ENCODE measurements around the gene C1R. TPM values are rescaled to one million over a fixed set of nuclear protein-coding genes. Genes with fewer than 3 reads are reported as not detected.
"Not testable (repeated sequence)": the region's sequence is repeated elsewhere in the genome, so short reads cannot be mapped to it uniquely, and the experiment has no call there.

Gene C1R
- total RNA-seq, 1 experiment from 2014 or later = 11.5 TPM

DNA sequence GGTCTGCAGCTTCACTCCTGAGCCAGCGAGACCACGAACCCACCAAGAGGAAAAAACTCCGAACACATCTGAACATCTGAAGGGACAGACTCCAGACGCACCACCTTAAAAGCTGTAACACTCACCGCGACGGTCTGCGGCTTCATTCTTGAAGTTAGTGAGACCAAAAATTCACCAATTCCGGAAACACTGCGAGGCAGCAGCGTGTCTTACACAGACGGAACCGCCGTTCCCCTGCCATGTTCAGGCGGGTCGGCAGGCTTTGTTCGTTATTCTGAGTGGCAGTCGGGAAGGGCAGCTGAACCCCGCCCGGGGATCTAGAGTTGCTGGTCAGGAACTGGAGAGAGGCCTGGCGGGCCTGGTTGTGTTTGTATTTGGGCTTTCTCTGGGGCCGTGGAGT is 53.7 kb downstream of the C1R start:
- no peak for TF ChIP-seq CTCF (conservative IDR thresholded peaks at IDR 0.05)

DNA sequence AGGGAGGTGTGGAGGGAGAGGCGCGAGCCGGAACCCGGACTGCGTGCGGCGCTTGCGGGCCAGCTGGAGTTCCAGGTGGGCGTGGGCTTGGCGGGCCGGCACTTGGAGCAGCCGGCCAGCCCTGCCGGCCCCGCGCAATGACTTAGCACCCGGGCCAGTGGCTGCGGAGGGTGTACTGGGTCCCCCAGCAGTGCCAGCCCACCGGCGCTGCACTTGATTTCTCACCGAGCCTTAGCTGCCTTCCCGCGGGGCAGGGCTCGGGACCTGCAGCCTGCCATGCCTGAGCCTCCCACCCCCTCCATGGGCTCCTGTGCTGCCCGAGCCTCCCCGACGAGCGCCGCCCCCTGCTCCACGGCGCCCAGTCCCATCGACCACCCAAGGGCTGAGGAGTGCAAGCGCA is 54.8 kb downstream of the C1R start:
- H2BK15ac ChIP-seq (ENCODE audit: low read depth, low read length) = not testable (repeated sequence)

More for the DNA sequence above, 53.7 kb downstream of the C1R start:
- no peaks in the 10 kb centered on the region for H3K79me2 ChIP-seq (ENCODE audit: insufficient read depth, low read length)
- no peaks in the 10 kb centered on the region for H3K79me1 ChIP-seq (ENCODE audit: insufficient read depth, low read depth, low read length, poor library complexity, severe bottlenecking)
- no peaks in the 10 kb centered on the region for H4K20me1 ChIP-seq (ENCODE audit: control insufficient read depth, insufficient read depth, insufficient read length)
- no peak overlapping the region for H3K27ac ChIP-seq (ENCODE audit: insufficient read length, low read depth, low read length)
- H4K91ac ChIP-seq (ENCODE audit: insufficient read length, low read depth, low read length) = no peak overlapping the region
- H3K14ac ChIP-seq (ENCODE audit: insufficient read depth, low read length) = no peak overlapping the region
- no peak overlapping the region for H3K9ac ChIP-seq (ENCODE audit: extremely low read depth, insufficient read length, low read length)
- H4K5ac ChIP-seq (ENCODE audit: insufficient read length, low read depth, low read length) = no peak overlapping the region
- DNase-seq = no peak
- no peak overlapping the region for H2BK120ac ChIP-seq (ENCODE audit: low read depth, low read length, poor library complexity, severe bottlenecking)
- no peak overlapping the region for H3K18ac ChIP-seq (ENCODE audit: insufficient read length, low read depth, low read length)
- Mint-ChIP-seq H3K27me3 (ENCODE audit: low read depth) (no peaks in the 10 kb centered on the region; the same call in 1 of the 2 replicates), H3K4me1 (peaks cover 16 to 18% of the 10 kb centered on the region in 2 experiments), H3K4me3 (no peak overlapping the region), H3K9me3 (peaks cover 2 to 3% of the 10 kb centered on the region in 2 experiments; a peak in 3 of 5 replicates), H3K36me3 (ENCODE audit: insufficient read depth in 1 of 3, low read depth in 3 of 3) (peaks cover 0 to 3% (median 0%) of the 10 kb centered on the region in 3 experiments; a peak in 1 of 7 replicates), H3K27ac (no peak overlapping the region)
- H2AK5ac ChIP-seq (ENCODE audit: insufficient read length, low read length) = no peak overlapping the region
- no peak overlapping the region for H2BK12ac ChIP-seq (ENCODE audit: insufficient read length, low read depth, low read length)
- H3T11ph ChIP-seq (ENCODE audit: low read length) = no peak overlapping the region
- no peak overlapping the region for H2BK5ac ChIP-seq (ENCODE audit: insufficient read length, low read length)
- H3K27me3 ChIP-seq (ENCODE audit: insufficient read depth, low read length) = no peaks in the 10 kb centered on the region
- peaks cover 3% of the 10 kb centered on the region; the same call in 1 of the 2 replicates for H3K4me1 ChIP-seq (ENCODE audit: insufficient read depth, low read length)
- no peaks in the 10 kb centered on the region for H3K23me2 ChIP-seq (ENCODE audit: insufficient read length, low read depth, low read length, poor library complexity, severe bottlenecking)
- no peak overlapping the region for H3K4me2 ChIP-seq (ENCODE audit: insufficient read depth, insufficient read length, low read length)
- WGBS (ENCODE audit: extremely low coverage, insufficient read length, low lambda C conversion rate) = no CpG with 5 or more reads among the region's 22 CpGs
- H4K8ac ChIP-seq (replicated peaks; ENCODE audit: insufficient read length, low read depth, low read length) = no peak overlapping the region
- H3K4ac ChIP-seq (ENCODE audit: low read depth, low read length) = no peak overlapping the region
- H3K9me3 ChIP-seq (ENCODE audit: control insufficient read depth, low read depth, low read length) = no peaks in the 10 kb centered on the region
- H3K23ac ChIP-seq (ENCODE audit: insufficient read length, low read depth, low read length) = no peak overlapping the region
- no peak overlapping the region for H2BK15ac ChIP-seq (ENCODE audit: low read depth, low read length)
- no peak overlapping the region for H2AFZ ChIP-seq (ENCODE audit: low read length)
- no peak overlapping the region for H2BK20ac ChIP-seq (ENCODE audit: low read depth, low read length, poor library complexity, severe bottlenecking)
- H3K56ac ChIP-seq (ENCODE audit: insufficient read length, low read depth, low read length) = no peak overlapping the region

More for the DNA sequence above, 54.8 kb downstream of the C1R start:
- not testable (repeated sequence) for H3T11ph ChIP-seq (ENCODE audit: low read length); H3K23me2 ChIP-seq (ENCODE audit: insufficient read length, low read depth, low read length, poor library complexity, severe bottlenecking); H2AFZ ChIP-seq (ENCODE audit: low read length); H3K4me3 Mint-ChIP-seq; H4K91ac ChIP-seq (ENCODE audit: insufficient read length, low read depth, low read length); H3K79me1 ChIP-seq (ENCODE audit: insufficient read depth, low read depth, low read length, poor library complexity, severe bottlenecking); H3K23ac ChIP-seq (ENCODE audit: insufficient read length, low read depth, low read length); H3K36me3 Mint-ChIP-seq (ENCODE audit: insufficient read depth in 1 of 3, low read depth in 3 of 3); H3K56ac ChIP-seq (ENCODE audit: insufficient read length, low read depth, low read length); H2AK5ac ChIP-seq (ENCODE audit: insufficient read length, low read length); H3K9me3 Mint-ChIP-seq; H3K27me3 ChIP-seq (ENCODE audit: insufficient read depth, low read length); H3K79me2 ChIP-seq (ENCODE audit: insufficient read depth, low read length); H4K5ac ChIP-seq (ENCODE audit: insufficient read length, low read depth, low read length); H2BK12ac ChIP-seq (ENCODE audit: insufficient read length, low read depth, low read length); H4K8ac ChIP-seq (replicated peaks; ENCODE audit: insufficient read length, low read depth, low read length); H3K27ac Mint-ChIP-seq; H2BK120ac ChIP-seq (ENCODE audit: low read depth, low read length, poor library complexity, severe bottlenecking); H3K4me2 ChIP-seq (ENCODE audit: insufficient read depth, insufficient read length, low read length); H2BK5ac ChIP-seq (ENCODE audit: insufficient read length, low read length); H3K14ac ChIP-seq (ENCODE audit: insufficient read depth, low read length); H3K9ac ChIP-seq (ENCODE audit: extremely low read depth, insufficient read length, low read length); H2BK20ac ChIP-seq (ENCODE audit: low read depth, low read length, poor library complexity, severe bottlenecking); H3K9me3 ChIP-seq (ENCODE audit: control insufficient read depth, low read depth, low read length); H4K20me1 ChIP-seq (ENCODE audit: control insufficient read depth, insufficient read depth, insufficient read length); H3K27me3 Mint-ChIP-seq (ENCODE audit: low read depth); DNase-seq; H3K27ac ChIP-seq (ENCODE audit: insufficient read length, low read depth, low read length); H3K4ac ChIP-seq (ENCODE audit: low read depth, low read length); H3K18ac ChIP-seq (ENCODE audit: insufficient read length, low read depth, low read length); H3K4me1 ChIP-seq (ENCODE audit: insufficient read depth, low read length)
- H3K4me1 Mint-ChIP-seq = peaks cover 13 to 16% of the 10 kb centered on the region in 2 experiments
- WGBS (ENCODE audit: extremely low coverage, insufficient read length, low lambda C conversion rate) = no CpG with 5 or more reads among the region's 32 CpGs

Measured in H9 (cell line).